B cell (primary cell): ENCODE data around the gene GLRA3. TPM values are rescaled to one million over a fixed set of nuclear protein-coding genes. Genes with fewer than 3 reads are reported as not detected.

ENCODE experiments used
- ATAC-seq: fragments of 200-7000 bp; cut with Tn5 transposase; one replicate; pipeline ENCODE4 v1.10.0; 2021; ENCODE audit warnings: low read depth, mild to moderate bottlenecking, moderate number of reproducible peaks, moderate library complexity
- CTCF ChIA-PET: fragments of 350-600 bp; sonication (Branson Sonifier 250); formaldehyde crosslinking; loops from one replicate; lab custom pipeline; 2021; ENCODE audit warnings: antibody characterized with exemption, inconsistent platforms; lab: Charles Lee
- POLR2A ChIA-PET: fragments of 350-600 bp; sonication (Branson Sonifier 250); formaldehyde crosslinking; loops from one replicate; lab custom pipeline; 2021; ENCODE audit warnings: antibody characterized with exemption; lab: Charles Lee
- DNase-seq: peaks from one replicate; pipeline ENCODE4 v3.0.0; 2013
- H2AFZ ChIP-seq: 2 replicates; pipeline ENCODE4 v1.6.1; 2012; ENCODE audit warnings: mild to moderate bottlenecking, low read depth, low read length; ENCODE audit not compliant: insufficient read depth, poor library complexity, severe bottlenecking
- H3K27ac ChIP-seq, 2 donors: 1 replicate in 1 of 2; 2 replicates in 1 of 2; pipeline ENCODE4 v1.5.1; 2012 to 2013; ENCODE audit warnings: low read length in 2 of 2, mild to moderate bottlenecking in 2 of 2, moderate library complexity in 1 of 2
- H3K27me3 ChIP-seq, 4 experiments: fragments of 200-600 bp in 1 of 4; sonication (generic) in 1 of 4; replicated peaks in 1 of 4; 1 replicate in 2 of 4; 2 replicates in 2 of 4; pipeline versions ENCODE4 v1.6.1 to v1.7.0; 2013 to 2016; ENCODE audit warnings: low read length in 3 of 4, mild to moderate bottlenecking in 2 of 4, mixed read lengths in 1 of 4, moderate library complexity in 1 of 4; ENCODE audit not compliant: insufficient read depth in 4 of 4, control insufficient read depth in 3 of 4; ENCODE audit errors: control extremely low read depth in 1 of 4
- H3K36me3 ChIP-seq, 2 experiments: replicated peaks in 1 of 2; 1 replicate in 1 of 2; 2 replicates in 1 of 2; pipeline versions ENCODE4 v1.6.1 to v1.7.1; 2013; ENCODE audit warnings: low read length in 1 of 2; ENCODE audit not compliant: insufficient read depth in 2 of 2, control insufficient read depth in 1 of 2; ENCODE audit errors: control extremely low read depth in 1 of 2, extremely low read depth in 1 of 2
- H3K4me1 ChIP-seq, 2 donors: fragments of 200-600 bp in 1 of 2; sonication (generic) in 1 of 2; 1 replicate in 1 of 2; 2 replicates in 1 of 2; pipeline versions ENCODE4 v1.5.1 to v1.6.1; 2013 to 2017; ENCODE audit warnings: low read length in 2 of 2; ENCODE audit not compliant: control insufficient read depth in 2 of 2, insufficient read depth in 2 of 2
- H3K4me2 ChIP-seq: replicated peaks from 2 replicates; pipeline ENCODE3; 2012; ENCODE audit warnings: mild to moderate bottlenecking, low read depth, low read length; ENCODE audit not compliant: poor library complexity, severe bottlenecking
- H3K4me3 ChIP-seq, 5 experiments: fragments of 200-600 bp in 1 of 5; sonication (generic) in 1 of 5; 1 replicate in 3 of 5; 2 replicates in 2 of 5; pipeline versions ENCODE4 v1.5.1 to v1.7.0; 2011 to 2016; ENCODE audit warnings: low read length in 4 of 5, mild to moderate bottlenecking in 4 of 5, low read depth in 2 of 5, control low read depth in 1 of 5, moderate library complexity in 1 of 5; ENCODE audit not compliant: insufficient read depth in 1 of 5; ENCODE audit errors: control extremely low read depth in 1 of 5, extremely low read depth in 1 of 5
- H3K79me2 ChIP-seq: fragments of 200-600 bp; sonication (generic); one replicate; pipeline ENCODE4 v1.6.0; 2016; ENCODE audit warnings: low read length; ENCODE audit not compliant: control insufficient read depth, insufficient read depth
- H3K9ac ChIP-seq: fragments of 200-600 bp; sonication (generic); 2 replicates; pipeline ENCODE4 v1.6.1; 2017; ENCODE audit warnings: mild to moderate bottlenecking, low read length, moderate library complexity
- H3K9me3 ChIP-seq, 3 donors: one replicate each; pipeline versions ENCODE4 v1.6.1 to v1.7.1; 2013; ENCODE audit warnings: low read length in 2 of 3; ENCODE audit not compliant: control insufficient read depth in 2 of 3, insufficient read depth in 1 of 3; ENCODE audit errors: control extremely low read depth in 1 of 3
- H4K20me1 ChIP-seq: 2 replicates; pipeline ENCODE4 v1.6.0; 2012; ENCODE audit warnings: mild to moderate bottlenecking, low read length; ENCODE audit not compliant: insufficient read depth, control insufficient read depth, poor library complexity, severe bottlenecking
- H3K27ac Mint-ChIP-seq: one replicate; pipeline ENCODE4 v1.8.0; 2021; ENCODE audit warnings: mixed read lengths
- H3K27me3 Mint-ChIP-seq: one replicate; pipeline ENCODE4 v1.8.0; 2021; ENCODE audit warnings: mixed read lengths
- H3K4me1 Mint-ChIP-seq: one replicate; pipeline ENCODE4 v1.8.0; 2021; ENCODE audit warnings: mixed read lengths
- H3K4me3 Mint-ChIP-seq: one replicate; pipeline ENCODE4 v1.8.0; 2021; ENCODE audit warnings: mixed read lengths
- H3K9me3 Mint-ChIP-seq: one replicate; pipeline ENCODE4 v1.8.0; 2022; ENCODE audit warnings: mixed read lengths; ENCODE audit not compliant: insufficient read depth
- CTCF ChIP-seq: fragments of 200-600 bp; IDR thresholded peaks from one replicate; pipeline ENCODE4 v1.8.0; 2022; ENCODE audit warnings: antibody characterized with exemption, mild to moderate bottlenecking
- EZH2 ChIP-seq: IDR thresholded peaks from 2 replicates; pipeline ENCODE4 v1.6.1; 2012; ENCODE audit warnings: borderline replicate concordance, low read depth, mild to moderate bottlenecking, moderate library complexity, low read length; ENCODE audit not compliant: insufficient read depth, poor library complexity, severe bottlenecking
- WGBS: methylation state at CpG from one replicate; pipeline ENCODE4 v1.1.5; 2013; ENCODE audit warnings: missing lambda C conversion rate; ENCODE audit not compliant: insufficient coverage; 5-methylcytosine and 5-hydroxymethylcytosine counted together
- intact Hi-C: fragments of 100-400 bp; cut with micrococcal nuclease; formaldehyde crosslinking; loops from one replicate; pipeline ENCODE4 v1.10.0; 2022
- polyA minus RNA-seq: library from RNA; depleted of rRNA, polyadenylated mRNA; stranded (reverse); fragments of >200 nt; gene quantifications from 2 replicates; pipeline ENCODE4 v1.2.3, GENCODE V29; 2012
- polyA plus RNA-seq: library from polyadenylated mRNA; depleted of rRNA; stranded (reverse); fragments of >200 nt; gene quantifications from 2 replicates; pipeline ENCODE4 v1.2.3, GENCODE V29; 2012
- total RNA-seq, 2 donors: library from RNA; stranded (reverse); fragments of 120-200 nt in 1 of 2; gene quantifications; 1 replicate in 1 of 2; 2 replicates in 1 of 2; pipeline versions ENCODE4 v1.2.3 to v1.2.4, GENCODE V29; 2013 to 2022

The GLRA3 gene
- total RNA-seq (0.12 and 0.22 TPM in 2 replicates), polyA plus RNA-seq (0.06 and 0.30 TPM in 2 replicates), polyA minus RNA-seq (0.29 and 0.77 TPM in 2 replicates)
- 0.96 TPM for total RNA-seq (2013)

GRCh38 chr4:174828845-174829701, at the start of gene GLRA3:
Gene GLRA3 (minus strand): TSS chr4:174829247. CDS start chr4:174828811, 436 bp downstream.
- H3K4me1 Mint-ChIP-seq: peaks cover 8% of the 10 kb centered on the region
- POLR2A ChIA-PET: no interaction called here
- Histone ChIP-seq H3K27me3 (peaks cover 0 to 4% (median 0%) of the 10 kb centered on the region in 4 experiments), H3K9ac (peak within 1 kb of the TSS; percentile 31), H3K27ac (no peak within 1 kb of the TSS), H3K79me2 (no peaks in the 10 kb centered on the region), H3K4me1 (peaks cover 0 to 6% of the 10 kb centered on the region in 2 donors), H3K4me2 (peak within 1 kb of the TSS; percentile 46), H4K20me1 (no peaks in the 10 kb centered on the region), H2AFZ (peak within 1 kb of the TSS; percentile 11), H3K36me3 (no peaks in the 10 kb centered on the region), H3K4me3 (peak within 1 kb of the TSS in 4 of 5 experiments; percentile 6 to 45 (median 26)), H3K9me3 (peaks cover 0 to 6% (median 1%) of the 10 kb centered on the region in 3 donors)
- H3K27me3 Mint-ChIP-seq: peaks cover 15% of the 10 kb centered on the region
- CTCF ChIA-PET: no interaction called here
- intact Hi-C loops: no loop called here
- TF ChIP-seq EZH2: no peak
- H3K4me3 Mint-ChIP-seq: peak within 1 kb of the TSS; percentile 86
- ATAC-seq (peak; percentile 85), DNase-seq (peak; percentile 52)
- peaks cover 5% of the 10 kb centered on the region for H3K9me3 Mint-ChIP-seq
- H3K27ac Mint-ChIP-seq: peak within 1 kb of the TSS; percentile 72
- WGBS: 3% methylated on average over 24 of the region's 40 CpGs

GRCh38 chr4:174874898-174875297, 45.9 kb upstream of the GLRA3 start:
- no peak overlapping the region for H3K27ac ChIP-seq
- no peak overlapping the region for H3K4me2 ChIP-seq
- H3K36me3 ChIP-seq: no peaks in the 10 kb centered on the region
- H3K27me3 Mint-ChIP-seq: no peaks in the 10 kb centered on the region
- H4K20me1 ChIP-seq: no peaks in the 10 kb centered on the region
- H3K4me1 Mint-ChIP-seq: peaks cover 3% of the 10 kb centered on the region
- intact Hi-C loops: no loop called here
- no peaks in the 10 kb centered on the region for H3K4me1 ChIP-seq
- CTCF ChIA-PET: no interaction called here
- no peak overlapping the region for H2AFZ ChIP-seq
- no peak for DNase-seq
- ATAC-seq: no peak
- H3K9me3 Mint-ChIP-seq: peaks cover 2% of the 10 kb centered on the region
- WGBS: no CpG with 5 or more reads among the region's 1 CpG
- no peak overlapping the region for H3K9ac ChIP-seq
- no peaks in the 10 kb centered on the region for H3K27me3 ChIP-seq
- POLR2A ChIA-PET: no interaction called here
- no peaks in the 10 kb centered on the region for H3K79me2 ChIP-seq
- peaks cover 0 to 4% (median 0%) of the 10 kb centered on the region in 3 donors for H3K9me3 ChIP-seq
- TF ChIP-seq CTCF: no peak
- no peak overlapping the region for H3K27ac Mint-ChIP-seq
- H3K4me3 ChIP-seq: no peak overlapping the region
- no peak overlapping the region for H3K4me3 Mint-ChIP-seq
